MV-4-11 (cell line): ENCODE results near the gene CBLN3.
"Not testable (repeated sequence)": the region's sequence is repeated elsewhere in the genome, so short reads cannot be mapped to it uniquely, and the experiment has no call there.

Experiments
- DNase-seq: peaks from one replicate; lab custom pipeline; 2025; lab: John Stamatoyannopoulos, UW

CBLN3 gene

GRCh38 chr14:24401810-24402702 lies 27.4 kb downstream of the CBLN3 start:
- DNase-seq = no peak

DNA sequence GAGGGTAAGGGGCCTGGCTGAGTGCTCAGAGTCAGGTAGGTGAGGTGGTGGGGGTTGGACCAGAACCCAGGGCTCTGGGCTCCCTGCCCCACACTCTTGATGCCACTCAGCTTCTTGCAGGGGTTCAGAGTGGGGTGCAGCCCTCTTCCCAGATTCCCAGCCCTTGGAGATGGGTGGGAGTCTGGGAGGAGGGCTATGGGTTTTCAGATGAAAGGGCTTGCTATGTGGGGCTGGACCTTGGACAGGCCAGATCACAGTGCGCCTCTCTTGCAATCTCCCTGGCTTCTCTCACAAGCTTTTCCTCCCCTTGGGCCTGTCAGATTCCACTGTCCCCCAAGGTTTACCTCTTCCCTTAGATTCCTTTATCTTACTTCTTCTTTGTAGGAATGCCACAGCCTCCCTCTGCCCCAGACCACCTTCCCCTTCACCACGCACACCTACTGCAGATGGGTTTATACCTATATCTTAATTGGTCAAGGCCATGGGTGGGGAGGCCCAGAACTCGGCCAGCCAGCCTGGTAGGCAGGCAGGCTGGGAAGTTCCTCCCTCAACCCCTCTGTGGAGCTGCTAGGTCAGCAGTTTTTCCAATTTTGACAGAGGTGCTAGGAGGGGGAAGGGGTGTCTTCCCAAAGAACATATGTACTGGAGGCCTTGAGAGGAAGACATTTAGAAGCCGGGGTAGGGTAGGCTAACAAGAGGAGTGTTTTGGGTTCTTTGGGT lies 29.3 kb downstream of the CBLN3 start:
- no peak for DNase-seq

DNA sequence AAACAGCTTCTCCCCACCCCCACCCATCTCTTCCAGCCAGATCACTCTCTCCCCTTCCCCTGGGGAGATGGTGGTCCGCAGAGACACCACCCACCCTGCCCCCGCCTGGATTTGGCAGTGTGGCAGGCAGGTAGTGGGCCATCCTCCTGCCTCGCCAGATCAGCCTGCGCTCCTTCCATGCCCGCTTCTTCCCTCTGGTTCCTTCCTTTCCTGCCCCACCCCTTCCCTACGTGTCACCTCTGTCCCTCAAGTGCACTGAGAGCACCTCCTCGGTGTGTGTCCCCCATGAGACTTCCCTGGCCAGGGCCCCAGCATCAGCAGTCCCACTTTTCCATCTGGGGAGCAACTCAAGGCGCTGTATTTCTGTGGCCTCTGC lies 30.0 kb downstream of the CBLN3 start:
- DNase-seq = no peak

DNA sequence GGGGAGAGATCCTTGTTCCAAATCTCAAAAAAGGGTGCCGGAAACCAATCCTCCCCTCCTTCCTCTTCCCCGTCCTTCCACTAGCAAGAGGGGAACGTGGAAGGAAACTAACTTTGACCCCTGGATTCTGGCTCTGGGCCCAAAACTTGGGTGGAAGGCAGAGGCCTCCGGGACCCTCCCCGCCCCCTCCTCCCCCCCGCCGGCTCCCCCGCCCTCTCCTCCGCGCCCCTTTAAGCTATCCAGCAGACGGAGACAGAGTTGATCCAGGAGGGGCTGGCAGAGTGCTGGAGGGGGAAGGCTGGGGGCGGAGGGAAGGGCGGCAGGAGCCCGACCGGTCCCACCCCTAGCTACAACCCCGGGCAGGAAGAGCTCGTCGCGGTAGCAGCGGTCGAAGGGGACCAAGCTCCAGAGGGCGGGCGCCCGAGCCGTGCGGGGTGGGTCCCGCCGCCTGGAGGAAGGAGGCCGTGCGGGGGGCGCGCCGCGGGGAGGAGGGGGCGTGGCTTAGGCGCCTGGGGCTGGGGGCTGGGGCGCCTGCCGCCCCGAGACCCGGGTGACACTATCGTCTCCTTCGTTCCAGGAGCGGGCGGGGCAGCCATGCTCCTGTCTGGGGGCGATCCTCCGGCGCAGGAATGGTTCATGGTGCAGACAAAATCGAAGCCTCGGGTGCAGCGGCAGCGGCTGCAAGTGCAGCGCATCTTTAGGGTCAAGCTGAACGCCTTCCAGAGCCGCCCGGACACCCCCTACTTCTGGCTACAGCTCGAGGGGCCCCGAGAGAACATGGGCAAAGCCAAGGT lies 30.6 kb downstream of the CBLN3 start, which contains the start of gene NYNRIN:
TSS of gene NYNRIN (plus strand) at position 351 of the 794 bp plus-strand sequence. CDS start at position 595, 244 bp downstream.
- DNase-seq = no peak

- no peak for DNase-seq
These were observed 31.2 kb downstream of the CBLN3 start for GRCh38 chr14:24398293-24398652.

DNA sequence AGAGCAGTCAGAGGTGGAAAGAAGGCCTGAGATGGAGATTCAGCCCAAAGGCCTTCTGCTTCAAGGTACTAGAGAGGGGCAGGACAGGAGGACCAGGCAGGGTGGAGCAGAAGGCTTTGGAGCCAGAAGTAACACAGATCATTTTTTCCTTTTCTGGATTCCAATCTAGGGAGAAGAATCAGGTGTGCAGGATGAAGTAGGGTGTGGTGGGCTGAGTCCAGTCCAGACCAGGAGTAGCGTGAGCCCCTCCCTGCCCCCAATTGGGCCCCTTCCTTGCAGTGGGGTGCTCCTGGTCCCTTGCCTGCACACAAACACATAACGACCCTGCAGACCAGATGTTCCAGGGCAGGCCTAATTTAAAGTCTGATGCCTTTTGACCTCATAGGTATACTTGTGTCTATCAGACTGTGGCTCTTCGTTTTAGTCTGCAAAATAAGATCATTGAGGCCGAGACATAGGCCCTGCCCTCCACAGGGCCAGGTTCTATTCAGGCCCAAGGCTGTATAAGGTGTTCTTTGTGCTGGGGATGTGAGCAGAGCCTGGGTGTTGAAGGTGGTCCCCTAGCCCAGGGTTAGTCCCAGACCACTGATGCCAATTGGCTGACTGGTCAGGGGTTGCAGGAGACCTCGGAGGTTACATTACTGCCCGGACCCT lies 31.7 kb downstream of the CBLN3 start:
- DNase-seq = no peak

- DNase-seq = peak; percentile 83
These were observed 33.6 kb downstream of the CBLN3 start for GRCh38 chr14:24395609-24396582.

- DNase-seq = no peak
These were observed 35.2 kb downstream of the CBLN3 start for GRCh38 chr14:24394275-24394674.

DNA sequence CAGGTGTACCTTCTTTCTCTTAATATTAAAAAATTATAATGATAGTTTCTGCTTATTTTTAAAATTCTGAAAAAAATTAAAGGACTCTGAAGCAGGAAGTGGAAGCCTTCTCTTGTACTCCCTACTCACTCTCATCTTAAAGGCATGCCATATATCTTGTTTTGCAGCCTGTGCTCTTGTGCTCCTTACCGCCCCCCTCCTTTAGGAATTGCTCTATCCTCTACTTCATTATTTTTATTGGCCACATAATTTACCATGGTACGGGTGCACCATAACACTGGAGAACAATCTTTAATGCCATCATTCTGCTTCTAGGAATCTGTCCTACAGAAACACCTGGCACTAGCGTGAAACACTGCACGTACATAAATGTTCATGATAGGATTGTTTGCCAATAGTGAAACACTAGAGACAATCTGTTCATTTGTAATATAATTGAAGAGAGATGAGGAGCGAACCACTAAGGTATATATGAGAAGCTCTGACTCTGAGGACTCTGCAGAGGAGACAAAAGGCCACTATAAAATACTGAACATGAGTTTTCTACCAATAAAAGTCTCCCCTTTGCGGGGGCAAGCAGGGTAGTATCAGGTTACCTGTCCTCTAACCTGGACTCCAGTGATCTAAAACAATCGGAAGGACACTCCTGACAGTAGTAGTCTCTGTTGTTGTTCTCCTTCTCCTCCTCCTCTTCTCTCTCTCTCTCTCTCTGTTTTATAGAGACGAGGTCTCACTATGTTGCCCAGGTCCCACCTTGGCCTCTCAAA lies 37.0 kb downstream of the CBLN3 start:
- DNase-seq = no peak

DNA sequence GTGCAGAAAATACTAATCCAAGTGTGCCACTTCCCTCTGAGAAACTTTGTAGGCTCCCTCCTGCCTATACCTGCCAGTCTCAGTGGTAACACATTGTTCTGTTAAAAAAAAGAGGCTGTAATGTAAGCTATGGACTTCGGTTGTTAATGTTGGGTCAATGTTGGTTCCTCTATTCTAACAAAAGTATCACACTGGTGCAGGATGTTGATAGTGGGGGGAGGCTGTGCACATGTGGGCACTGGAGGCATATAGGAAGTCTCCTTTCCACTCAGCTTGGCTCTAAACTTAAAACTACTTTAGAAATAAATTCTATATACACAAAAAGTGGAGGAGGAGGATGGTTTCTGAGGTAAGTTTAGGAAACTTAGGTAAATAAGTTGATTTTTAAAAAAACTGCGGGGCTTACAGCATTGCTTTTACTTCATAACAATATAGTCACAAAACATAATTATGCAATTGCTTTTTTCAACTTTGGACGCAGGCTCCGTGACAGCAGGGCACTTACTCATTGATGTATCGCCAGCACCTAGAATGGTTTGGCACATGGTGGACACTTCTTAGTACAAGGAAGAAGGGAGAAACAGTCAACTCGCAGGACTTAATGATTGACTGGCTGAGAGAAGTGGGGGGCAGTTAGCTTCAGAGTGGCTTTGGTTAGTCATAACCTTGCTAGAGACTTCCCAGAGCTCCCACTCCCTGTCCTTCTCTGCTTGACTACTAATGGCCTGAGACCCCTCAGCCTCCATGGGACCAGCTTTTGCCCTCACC lies 38.6 kb downstream of the CBLN3 start:
- peak; percentile 55 for DNase-seq

DNA sequence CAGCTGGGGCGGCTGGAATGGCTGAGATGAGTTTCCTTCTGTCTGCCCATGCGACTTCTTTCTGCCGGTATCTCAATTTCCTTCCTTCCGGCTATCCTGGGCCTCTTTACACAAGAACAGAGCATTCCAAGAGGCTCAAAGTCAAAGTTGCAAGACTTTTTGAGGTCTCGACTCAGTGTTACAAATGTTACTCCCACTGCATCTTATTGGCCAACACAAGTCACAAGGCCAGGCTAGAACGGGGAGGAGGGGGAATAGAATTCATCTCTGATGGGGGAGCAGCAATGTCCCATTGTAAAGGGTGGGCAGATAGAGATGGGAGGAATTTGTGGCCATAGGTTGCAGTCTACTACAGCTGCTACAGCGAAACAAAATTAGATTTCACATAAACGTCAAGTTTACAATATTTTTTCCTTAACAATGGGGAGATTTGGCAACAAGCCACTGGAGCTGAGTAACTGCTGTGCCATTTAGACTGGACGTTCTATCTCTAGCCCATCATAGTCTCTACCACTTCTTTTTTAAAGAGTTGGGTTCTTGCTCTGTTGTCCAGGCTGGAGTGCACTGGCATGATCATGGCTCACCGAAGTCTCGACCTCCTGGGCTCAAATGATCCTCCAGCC lies 40.1 kb downstream of the CBLN3 start:
- DNase-seq = no peak

DNA sequence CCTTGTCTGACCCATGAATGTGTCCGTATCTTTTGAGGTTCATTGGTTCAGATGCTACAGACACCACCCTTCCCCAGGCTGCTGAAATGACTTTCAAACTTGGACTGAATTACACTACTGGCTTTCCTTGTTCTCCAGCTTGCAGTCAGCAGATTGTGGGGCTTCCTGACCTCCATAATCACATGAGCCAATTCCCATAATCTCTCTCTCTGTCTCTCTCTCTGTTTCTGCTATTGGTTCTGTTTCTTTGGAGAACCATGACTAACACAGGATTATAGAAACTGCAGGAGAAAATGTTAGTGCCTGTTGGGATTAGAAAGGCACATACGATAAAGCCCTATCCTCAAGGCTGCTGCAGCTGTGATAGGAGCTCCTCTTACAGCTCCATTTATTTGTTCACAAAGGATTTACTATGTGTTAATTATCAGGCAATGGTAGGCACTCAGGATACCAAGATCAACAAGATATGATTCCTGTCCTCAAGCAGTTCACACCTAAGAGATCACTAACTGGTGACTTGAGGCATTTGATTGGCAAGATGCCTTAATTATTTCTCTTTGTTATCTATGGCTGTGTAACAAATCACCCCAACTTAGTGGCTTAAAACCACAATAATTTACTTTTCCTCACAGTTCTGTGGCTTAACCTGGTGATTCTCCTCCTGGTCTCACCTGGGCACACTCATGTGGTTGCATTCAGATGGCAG lies 40.8 kb downstream of the CBLN3 start:
- DNase-seq = no peak

- DNase-seq = not testable (repeated sequence)
These were observed 41.9 kb downstream of the CBLN3 start for GRCh38 chr14:24387579-24387978.

DNA sequence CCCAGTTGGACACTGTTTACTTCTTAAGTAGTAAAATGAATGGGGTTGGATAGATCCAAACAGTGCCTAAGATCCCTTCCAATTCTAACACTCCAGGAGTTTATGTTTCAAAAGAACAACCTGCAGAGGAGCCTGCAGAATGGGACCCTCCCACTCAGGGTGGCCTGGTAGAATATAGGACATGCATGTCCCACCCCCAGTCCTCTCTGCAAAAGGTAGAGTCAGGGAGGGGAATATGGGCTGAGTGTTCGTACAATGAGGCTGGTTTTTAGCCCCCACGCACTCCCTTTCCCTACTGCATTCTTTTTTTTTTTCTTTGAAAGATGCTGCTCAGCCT lies 42.5 kb downstream of the CBLN3 start:
- DNase-seq = no peak

DNA sequence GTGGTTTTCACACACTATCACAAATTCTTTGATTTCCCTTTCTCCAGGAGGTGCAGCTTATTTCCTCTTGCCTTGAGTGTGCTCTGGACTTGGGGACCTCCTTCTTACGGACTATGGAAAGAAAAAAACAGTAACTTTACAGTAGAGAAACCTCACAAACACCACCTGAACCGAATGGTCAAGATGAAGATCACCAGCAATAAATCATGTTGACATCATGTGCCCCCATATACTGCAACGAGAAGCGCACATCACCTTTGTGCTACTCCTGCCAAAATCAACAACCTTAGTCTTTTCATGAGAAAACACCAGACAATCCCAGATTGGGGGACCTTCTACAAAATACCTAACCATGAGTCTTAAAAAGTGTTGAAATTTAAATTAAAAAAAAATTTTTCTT lies 43.9 kb downstream of the CBLN3 start:
- no peak for DNase-seq

GRCh38 chr14:24384169-24384568 lies 45.3 kb downstream of the CBLN3 start:
- no peak for DNase-seq

DNA sequence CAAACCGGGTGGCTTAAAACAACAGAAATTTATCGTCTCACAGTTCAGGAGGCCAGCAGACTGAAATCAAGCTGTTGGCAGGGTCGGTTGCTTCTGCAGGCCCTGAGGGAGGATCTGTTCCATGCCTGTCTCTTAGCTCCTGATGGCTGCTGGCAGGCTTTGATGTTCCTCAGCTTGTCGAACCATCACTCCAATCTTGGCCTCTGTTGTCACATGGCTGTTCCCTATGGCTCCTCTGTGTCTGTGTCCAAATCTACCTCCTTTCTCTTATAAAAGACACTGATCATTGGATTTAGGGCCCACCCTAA lies 47.5 kb downstream of the CBLN3 start:
- no peak for DNase-seq

GRCh38 chr14:24381363-24382063 lies 48.0 kb downstream of the CBLN3 start:
- no peak for DNase-seq
